Ishikawa (cell line): Measurements from ENCODE around the gene ULBP2.

ENCODE experiments used
- CEBPB ChIP-seq: IDR thresholded peaks from 2 replicates; pipeline ENCODE4 v1.6.1; 2012
- CREB1 ChIP-seq: IDR thresholded peaks from 2 replicates; pipeline ENCODE4 v1.6.1; 2012; ENCODE audit warnings: low read depth
- EP300 ChIP-seq: IDR thresholded peaks from 2 replicates; pipeline ENCODE4 v1.6.1; 2012; ENCODE audit warnings: borderline replicate concordance
- NFIC ChIP-seq: IDR thresholded peaks from 2 replicates; pipeline ENCODE4 v1.6.1; 2012
- RAD21 ChIP-seq: IDR thresholded peaks from 2 replicates; pipeline ENCODE4 v1.6.1; 2012; ENCODE audit warnings: low read depth
- REST ChIP-seq: IDR thresholded peaks from 2 replicates; pipeline ENCODE4 v1.6.1; 2012; ENCODE audit warnings: low read depth, mild to moderate bottlenecking
- TAF1 ChIP-seq: IDR thresholded peaks from 2 replicates; pipeline ENCODE4 v1.6.1; 2012; ENCODE audit warnings: low read depth, mild to moderate bottlenecking
- USF1 ChIP-seq: IDR thresholded peaks from 2 replicates; pipeline ENCODE4 v1.6.1; 2012
- ZBTB7A ChIP-seq: IDR thresholded peaks from 2 replicates; pipeline ENCODE4 v1.6.1; 2012; ENCODE audit warnings: low read depth

GRCh38 chr6:149895833-149896271, 46.0 kb upstream of the ULBP2 start:
- TF ChIP-seq CREB1 (no peak), REST (no peak), USF1 (no peak), NFIC (peak; percentile 59), RAD21 (no peak), EP300 (no peak), TAF1 (no peak), CEBPB (no peak), ZBTB7A (no peak)
